ENCODE measurements around the gene CDH4. TPM values are rescaled to one million over a fixed set of nuclear protein-coding genes. Genes with fewer than 3 reads are reported as not detected.

CDH4 gene
- total and polyA plus RNA-seq, 2 donors (not counting 3 experiments of a cell fraction or from before 2014, with no cell fraction given): 0.17 to 0.51 TPM

DNA sequence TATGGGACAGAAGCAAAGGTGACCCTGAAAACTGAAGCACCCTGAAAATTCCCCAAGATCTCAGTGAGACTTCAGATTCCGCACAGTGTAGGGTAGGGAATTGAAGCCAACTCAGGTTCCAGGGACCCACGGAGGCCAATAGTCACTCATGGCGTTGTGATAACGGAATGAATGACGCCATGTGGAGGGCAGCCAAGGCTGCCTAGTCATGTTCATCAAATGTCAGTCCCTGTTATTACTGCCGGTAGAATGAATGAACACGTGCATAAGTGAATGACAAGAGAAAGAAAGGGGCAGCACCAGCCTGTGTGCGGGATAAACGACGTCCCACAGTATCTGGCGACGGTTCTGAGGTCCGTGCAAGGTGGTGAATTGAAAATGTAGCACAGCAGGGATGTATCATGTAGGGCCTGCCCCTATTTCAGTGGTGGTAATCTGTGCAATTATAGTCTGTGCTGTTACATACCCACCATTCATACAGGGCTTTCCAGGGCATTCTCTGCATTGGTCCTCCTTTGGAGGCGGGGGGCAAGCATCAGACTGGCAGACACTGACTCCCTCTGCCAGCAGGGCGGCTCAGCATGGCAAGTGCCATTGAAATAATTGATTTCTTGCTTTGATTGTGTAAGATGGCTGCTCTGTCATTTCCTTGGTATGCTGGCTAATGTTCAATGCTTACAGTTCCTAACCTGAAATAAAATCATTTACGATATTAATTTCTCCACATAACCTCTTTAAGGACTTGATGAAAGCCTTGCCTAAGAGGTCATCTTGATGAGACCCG, 386.9 kb downstream of the CDH4 start:
- no peak for TF ChIP-seq MYC (IDR thresholded peaks at IDR 0.05; ENCODE audit: low read depth, low read length)
- no peak for TF ChIP-seq GATA2 (IDR thresholded peaks at IDR 0.05; ENCODE audit: insufficient read depth, insufficient read length, low read depth, low read length)
- POLR2A ChIA-PET: no interaction called here
- DNase-seq (ENCODE audit: low read depth, low spot score) (no peak), FAIRE-seq (no peak)
- Histone ChIP-seq H3K9me3 (replicated peaks; ENCODE audit: control insufficient read depth, insufficient read depth, low read length) (peaks cover 11% of the 10 kb centered on the region), H3K27ac (ENCODE audit: insufficient read depth, low read depth, low read length) (no peak overlapping the region), H3K36me3 (ENCODE audit: control insufficient read depth in 2 of 2, extremely low read depth in 1 of 2, insufficient read depth in 2 of 2, low read length in 2 of 2) (no peaks in the 10 kb centered on the region), H4K20me1 (replicated peaks; ENCODE audit: control insufficient read depth, extremely low read depth, insufficient read depth, low read length) (no peaks in the 10 kb centered on the region), H3K4me3 (replicated peaks in 1 of 3; ENCODE audit: insufficient read depth in 1 of 3, low read depth in 1 of 3, low read length in 3 of 3) (no peak overlapping the region), H3K4me1 (ENCODE audit: control insufficient read depth, extremely low read depth, insufficient read depth, low read length) (no peaks in the 10 kb centered on the region), H3K9ac (replicated peaks; ENCODE audit: extremely low read depth, insufficient read depth, low read length) (no peak overlapping the region), H3K4me2 (ENCODE audit: insufficient read depth, low read length) (no peak overlapping the region), H3K79me2 (ENCODE audit: control insufficient read depth, insufficient read depth, low read length) (no peaks in the 10 kb centered on the region), H3K9me1 (replicated peaks; ENCODE audit: control insufficient read depth, extremely low read depth, insufficient read depth, low read length) (no peaks in the 10 kb centered on the region), H3K27me3 (ENCODE audit: control insufficient read depth in 2 of 2, insufficient read depth in 2 of 2, low read length in 2 of 2) (no peaks in the 10 kb centered on the region), H2AFZ (ENCODE audit: low read depth, low read length) (no peak overlapping the region)
- intact Hi-C loops (cut with micrococcal nuclease) (no loop called here), dilution Hi-C loops (cut with MboI; ENCODE audit: extremely low pct_ligation_motif_present, low sequenced_read_pairs) (no loop called here)
- CTCF ChIA-PET: no interaction called here
- no TSS peak for BruUV-seq (replicated peaks)

DNA sequence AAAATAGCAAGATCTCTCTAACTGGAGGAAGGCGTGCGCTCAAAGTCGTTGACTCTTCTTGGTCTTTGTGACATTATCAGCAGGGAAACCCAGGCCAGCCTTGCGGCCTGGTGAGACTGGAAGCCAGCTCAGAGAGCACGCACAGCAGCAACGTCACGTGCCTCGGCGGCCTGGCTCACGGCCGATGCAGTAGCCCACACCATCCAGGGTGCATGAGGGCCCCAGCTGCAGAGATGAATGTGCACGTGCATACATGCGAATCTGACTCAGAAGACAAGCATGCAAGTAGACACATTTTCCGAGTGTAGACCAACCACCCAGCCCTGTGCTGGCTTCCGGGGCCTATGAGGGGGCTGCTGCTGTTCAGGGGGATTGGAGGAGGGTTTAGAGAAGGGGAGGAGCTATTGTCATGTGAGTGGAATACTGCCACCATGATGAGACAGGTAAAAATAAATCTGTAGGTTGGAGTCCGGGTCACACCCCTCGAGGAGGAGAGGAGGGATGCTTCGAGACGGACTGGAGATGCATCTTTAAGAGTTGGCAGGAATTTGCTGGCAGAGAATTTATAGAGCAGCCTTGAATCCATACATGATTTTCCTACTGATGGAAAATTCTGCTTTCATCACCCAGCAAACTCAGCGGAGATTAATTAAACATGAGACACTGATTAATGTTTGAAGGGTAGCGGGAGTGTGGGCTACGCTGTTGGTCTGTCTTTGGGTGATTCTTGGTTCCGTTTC, 388.2 kb downstream of the CDH4 start:
- no peaks in the 10 kb centered on the region for H3K27me3 ChIP-seq (ENCODE audit: control insufficient read depth in 2 of 2, insufficient read depth in 2 of 2, low read length in 2 of 2)
- no peaks in the 10 kb centered on the region for H3K36me3 ChIP-seq (ENCODE audit: control insufficient read depth in 2 of 2, extremely low read depth in 1 of 2, insufficient read depth in 2 of 2, low read length in 2 of 2)
- no TSS peak for BruUV-seq (replicated peaks)
- H3K27ac ChIP-seq (ENCODE audit: insufficient read depth, low read depth, low read length): no peak overlapping the region
- dilution Hi-C loops (cut with MboI; ENCODE audit: extremely low pct_ligation_motif_present, low sequenced_read_pairs) (no loop called here), intact Hi-C loops (cut with micrococcal nuclease) (no loop called here)
- FAIRE-seq: no peak
- no peak for TF ChIP-seq POLR2A (IDR thresholded peaks at IDR 0.05; ENCODE audit: low read depth, low read length)
- TF ChIP-seq MAX (IDR thresholded peaks at IDR 0.05; ENCODE audit: insufficient read depth, insufficient read length): no peak
- no peak for TF ChIP-seq FOS (IDR thresholded peaks at IDR 0.05; ENCODE audit: borderline replicate concordance, insufficient read depth, low read length)
- no peak for TF ChIP-seq MYC (IDR thresholded peaks at IDR 0.05; ENCODE audit: low read depth, low read length)
- no peak for TF ChIP-seq GATA2 (IDR thresholded peaks at IDR 0.05; ENCODE audit: insufficient read depth, insufficient read length, low read depth, low read length)
- no peak for TF ChIP-seq POLR2AphosphoS5 (IDR thresholded peaks at IDR 0.05; ENCODE audit: insufficient read depth, low read depth, low read length)
- TF ChIP-seq, protein P1, sequence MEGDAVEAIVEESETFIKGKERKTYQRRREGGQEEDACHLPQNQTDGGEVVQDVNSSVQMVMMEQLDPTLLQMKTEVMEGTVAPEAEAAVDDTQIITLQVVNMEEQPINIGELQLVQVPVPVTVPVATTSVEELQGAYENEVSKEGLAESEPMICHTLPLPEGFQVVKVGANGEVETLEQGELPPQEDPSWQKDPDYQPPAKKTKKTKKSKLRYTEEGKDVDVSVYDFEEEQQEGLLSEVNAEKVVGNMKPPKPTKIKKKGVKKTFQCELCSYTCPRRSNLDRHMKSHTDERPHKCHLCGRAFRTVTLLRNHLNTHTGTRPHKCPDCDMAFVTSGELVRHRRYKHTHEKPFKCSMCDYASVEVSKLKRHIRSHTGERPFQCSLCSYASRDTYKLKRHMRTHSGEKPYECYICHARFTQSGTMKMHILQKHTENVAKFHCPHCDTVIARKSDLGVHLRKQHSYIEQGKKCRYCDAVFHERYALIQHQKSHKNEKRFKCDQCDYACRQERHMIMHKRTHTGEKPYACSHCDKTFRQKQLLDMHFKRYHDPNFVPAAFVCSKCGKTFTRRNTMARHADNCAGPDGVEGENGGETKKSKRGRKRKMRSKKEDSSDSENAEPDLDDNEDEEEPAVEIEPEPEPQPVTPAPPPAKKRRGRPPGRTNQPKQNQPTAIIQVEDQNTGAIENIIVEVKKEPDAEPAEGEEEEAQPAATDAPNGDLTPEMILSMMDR (IDR thresholded peaks at IDR 0.05; ENCODE audit: extremely low read depth in 1 of 2, insufficient read depth in 1 of 2, low read depth in 1 of 2, low read length in 2 of 2): no peak
- TF ChIP-seq EZH2 (IDR thresholded peaks at IDR 0.05; ENCODE audit: borderline replicate concordance, low read depth, low read length, severe bottlenecking): no peak
- TF ChIP-seq JUN (IDR thresholded peaks at IDR 0.05; ENCODE audit: borderline replicate concordance, insufficient read depth, insufficient read length, low read depth): no peak
- no peak overlapping the region for H3K4me3 ChIP-seq (replicated peaks in 1 of 3; ENCODE audit: insufficient read depth in 1 of 3, low read depth in 1 of 3, low read length in 3 of 3)
- H3K9ac ChIP-seq (replicated peaks; ENCODE audit: extremely low read depth, insufficient read depth, low read length): no peak overlapping the region
- ChIA-PET POLR2A (no interaction called here), CTCF (interaction anchor here (0.7 kb wide), 1 partner anchor 11 kb away, joined by 3 read pairs; no protein-coding TSS in a partner anchor)
- H3K9me1 ChIP-seq (replicated peaks; ENCODE audit: control insufficient read depth, extremely low read depth, insufficient read depth, low read length): no peaks in the 10 kb centered on the region
- no peaks in the 10 kb centered on the region for H4K20me1 ChIP-seq (replicated peaks; ENCODE audit: control insufficient read depth, extremely low read depth, insufficient read depth, low read length)
- H3K9me3 ChIP-seq (replicated peaks; ENCODE audit: control insufficient read depth, insufficient read depth, low read length): peaks cover 12% of the 10 kb centered on the region
- no peaks in the 10 kb centered on the region for H3K79me2 ChIP-seq (ENCODE audit: control insufficient read depth, insufficient read depth, low read length)
- no peak for DNase-seq (ENCODE audit: low read depth, low spot score)
- no peak overlapping the region for H2AFZ ChIP-seq (ENCODE audit: low read depth, low read length)
- H3K4me1 ChIP-seq (ENCODE audit: control insufficient read depth, extremely low read depth, insufficient read depth, low read length): no peaks in the 10 kb centered on the region
- no peak overlapping the region for H3K4me2 ChIP-seq (ENCODE audit: insufficient read depth, low read length)

All from endothelial cell of umbilical vein (primary cell).